HepG2 (cell line): ENCODE data around the gene CD300A. TPM values are rescaled to one million over a fixed set of nuclear protein-coding genes. Genes with fewer than 3 reads are reported as not detected.

ENCODE experiments used
- ARHGAP35 ChIP-seq: sonication (generic); formaldehyde crosslinking; IDR thresholded peaks from 2 replicates; pipeline ENCODE4 v1.9.0; 2022; ENCODE audit warnings: mild to moderate bottlenecking, inconsistent platforms, moderate library complexity, missing genetic modification reagents, borderline replicate concordance
- MTF1 ChIP-seq: sonication (generic); formaldehyde crosslinking; IDR thresholded peaks from 2 replicates; pipeline ENCODE4 v1.5.0; 2020; ENCODE audit warnings: missing genetic modification reagents
- SALL2 ChIP-seq: sonication (generic); formaldehyde crosslinking; IDR thresholded peaks from 2 replicates; pipeline ENCODE4 v1.8.1; 2023; ENCODE audit warnings: mild to moderate bottlenecking, missing genetic modification reagents, inconsistent platforms
- SCMH1 ChIP-seq: sonication (generic); formaldehyde crosslinking; IDR thresholded peaks from 2 replicates; pipeline ENCODE4 v1.9.0; 2021; ENCODE audit warnings: missing genetic modification reagents, mild to moderate bottlenecking, borderline replicate concordance
- SOX13 ChIP-seq, 3 experiments: fragments of 450-650 bp in 1 of 3; sonication (generic) in 1 of 3; formaldehyde crosslinking in 1 of 3; IDR thresholded peaks in 2 of 3; conservative IDR thresholded peaks in 1 of 3; 2 replicates each; pipeline versions ENCODE4 v1.5.0 to v1.6.1; 2016 to 2020; ENCODE audit warnings: antibody characterized with exemption in 1 of 3, mild to moderate bottlenecking in 1 of 3, missing compliant biosample characterization in 1 of 3, missing genetic modification reagents in 1 of 3, moderate library complexity in 1 of 3
- ZBTB38 ChIP-seq: sonication (generic); formaldehyde crosslinking; IDR thresholded peaks from 2 replicates; pipeline ENCODE4 v1.5.1; 2020; ENCODE audit warnings: mild to moderate bottlenecking, missing genetic modification reagents
- ZFP36L2 ChIP-seq: sonication (generic); formaldehyde crosslinking; IDR thresholded peaks from 2 replicates; pipeline ENCODE4 v1.4.0; 2020; ENCODE audit warnings: missing genetic modification reagents
- ZNF10 ChIP-seq: sonication (generic); formaldehyde crosslinking; IDR thresholded peaks from 2 replicates; pipeline ENCODE4 v1.4.0; 2020; ENCODE audit warnings: mild to moderate bottlenecking, low read depth, missing genetic modification reagents, borderline replicate concordance
- ZNF143 ChIP-seq: sonication (generic); formaldehyde crosslinking; IDR thresholded peaks from 2 replicates; pipeline ENCODE4 v1.4.0; 2020; ENCODE audit warnings: missing genetic modification reagents
- ZNF17 ChIP-seq: sonication (generic); formaldehyde crosslinking; IDR thresholded peaks from 2 replicates; pipeline ENCODE4 v1.5.0; 2020; ENCODE audit warnings: mild to moderate bottlenecking, missing genetic modification reagents
- ZNF33B ChIP-seq: sonication (generic); formaldehyde crosslinking; IDR thresholded peaks from 2 replicates; pipeline ENCODE4 v1.5.1; 2020; ENCODE audit warnings: mild to moderate bottlenecking, missing genetic modification reagents
- ZNF556 ChIP-seq: sonication (generic); formaldehyde crosslinking; IDR thresholded peaks from 2 replicates; pipeline ENCODE4 v1.4.0; 2020; ENCODE audit warnings: mild to moderate bottlenecking, missing genetic modification reagents, borderline replicate concordance
- ZNF674 ChIP-seq: sonication (generic); formaldehyde crosslinking; IDR thresholded peaks from 2 replicates; pipeline ENCODE4 v1.5.0; 2020; ENCODE audit warnings: low read depth, mild to moderate bottlenecking, missing genetic modification reagents
- ZNF816 ChIP-seq: sonication (generic); formaldehyde crosslinking; IDR thresholded peaks from 2 replicates; pipeline ENCODE4 v1.8.0; 2022; ENCODE audit warnings: missing genetic modification reagents, mild to moderate bottlenecking, borderline replicate concordance
- polyA plus RNA-seq, 8 experiments: library from polyadenylated mRNA; depleted of rRNA in 3 of 8; stranded (reverse) in 7 of 8; unstranded in 1 of 8; fragments of >200 nt; fragmentation: Illumina TruSeq in 4 of 8; extraction: Trizol in 4 of 8; gene quantifications; 2 replicates each; pipeline versions ENCODE4 v1.2.1 to v1.2.3, GENCODE V29; 2011 to 2016; ENCODE audit warnings: low read depth in 4 of 8, missing spikeins in 1 of 8, mixed read lengths in 1 of 8; ENCODE audit not compliant: insufficient read depth in 1 of 8
- total RNA-seq, 5 experiments: library from RNA; depleted of rRNA; stranded (reverse); fragments of >200 nt; fragmentation: Illumina TruSeq; extraction: Trizol; gene quantifications; 2 replicates each; pipeline ENCODE4 v1.2.3, GENCODE V29; 2016; ENCODE audit warnings: low read depth in 1 of 5
- TF ChIP-seq, protein P1 (sequence below): IDR thresholded peaks from 2 replicates; pipeline ENCODE4 v1.6.1; 2012; ENCODE audit warnings: low read depth, low read length, improper control_type of control experiment
- TF ChIP-seq, protein P2 (sequence below): sonication (generic); formaldehyde crosslinking; IDR thresholded peaks from 2 replicates; pipeline ENCODE4 v1.4.0; 2020; ENCODE audit warnings: missing genetic modification reagents
- TF ChIP-seq, protein P3 (sequence below): sonication (generic); formaldehyde crosslinking; IDR thresholded peaks from 2 replicates; pipeline ENCODE4 v1.8.1; 2023; ENCODE audit warnings: mild to moderate bottlenecking, inconsistent platforms, moderate library complexity, missing genetic modification reagents, borderline replicate concordance
- TF ChIP-seq, protein P4 (sequence below): sonication (generic); formaldehyde crosslinking; IDR thresholded peaks from 2 replicates; pipeline ENCODE4 v1.4.0; 2020; ENCODE audit warnings: missing genetic modification reagents
- TF ChIP-seq, protein P5 (sequence below): fragments of 450-650 bp; IDR thresholded peaks from 2 replicates; pipeline ENCODE4 v1.6.1; 2017; ENCODE audit warnings: mild to moderate bottlenecking

The CD300A gene
- total and polyA plus RNA-seq, 2 of the 13 experiments (the other 11 are each of a cell fraction or from before 2014, with no cell fraction given), result not detected

DNA sequence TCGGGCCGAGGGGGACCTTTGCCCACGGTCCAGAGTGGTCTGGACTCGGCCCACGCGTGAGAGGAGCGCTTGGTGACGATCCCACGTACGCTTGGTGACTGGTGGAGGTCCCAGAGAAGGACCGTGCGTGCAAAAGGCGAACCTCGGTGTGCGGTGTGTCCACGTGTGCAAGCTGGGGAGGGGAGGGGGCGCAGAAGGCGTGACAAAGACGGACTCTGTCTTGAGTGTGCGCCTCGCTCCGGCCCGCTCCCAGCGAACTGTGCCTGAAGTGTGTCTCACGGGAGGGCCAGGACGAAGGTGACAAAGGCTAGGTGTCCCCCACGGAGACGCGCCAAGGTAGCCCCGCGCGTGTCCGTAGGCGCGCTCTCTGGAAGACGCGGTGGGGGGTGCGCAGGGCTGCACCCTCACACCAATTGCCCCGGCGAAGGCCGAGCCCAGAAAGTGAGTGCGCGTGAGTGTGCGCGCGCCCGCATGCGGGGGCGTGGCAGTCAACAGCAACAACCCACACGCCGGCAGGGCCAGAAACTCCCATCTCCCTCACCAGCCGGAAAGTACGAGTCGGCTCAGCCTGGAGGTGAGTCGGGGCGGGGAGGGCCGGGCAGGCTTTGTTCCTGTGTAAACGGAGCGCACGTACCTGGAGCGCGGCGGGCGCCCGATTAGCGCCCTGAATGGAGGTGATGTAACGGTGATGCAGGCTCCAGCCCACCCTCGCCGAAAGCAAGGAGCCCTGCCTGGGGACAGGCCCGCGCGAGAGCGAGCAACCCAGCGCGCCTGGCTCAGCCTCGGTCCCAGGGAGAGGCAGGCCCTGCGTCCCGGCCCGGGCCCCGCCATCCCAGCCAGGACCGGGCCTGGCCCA is 34.6 kb upstream of the CD300A start, which contains the start of gene GPRC5C (continued):
- peak; percentile 93; the same call in 1 of the 2 replicates for TF ChIP-seq ZNF674
- TF ChIP-seq ZNF33B (CRISPR knock-in tag), result no peak
- no peak for TF ChIP-seq SCMH1
- no peak; the same call in 1 of the 2 replicates for TF ChIP-seq ZBTB38 (CRISPR knock-in tag)
- no peak; the same call in 1 of the 2 replicates for TF ChIP-seq SALL2 (CRISPR knock-in tag)
- TF ChIP-seq, protein P1, sequence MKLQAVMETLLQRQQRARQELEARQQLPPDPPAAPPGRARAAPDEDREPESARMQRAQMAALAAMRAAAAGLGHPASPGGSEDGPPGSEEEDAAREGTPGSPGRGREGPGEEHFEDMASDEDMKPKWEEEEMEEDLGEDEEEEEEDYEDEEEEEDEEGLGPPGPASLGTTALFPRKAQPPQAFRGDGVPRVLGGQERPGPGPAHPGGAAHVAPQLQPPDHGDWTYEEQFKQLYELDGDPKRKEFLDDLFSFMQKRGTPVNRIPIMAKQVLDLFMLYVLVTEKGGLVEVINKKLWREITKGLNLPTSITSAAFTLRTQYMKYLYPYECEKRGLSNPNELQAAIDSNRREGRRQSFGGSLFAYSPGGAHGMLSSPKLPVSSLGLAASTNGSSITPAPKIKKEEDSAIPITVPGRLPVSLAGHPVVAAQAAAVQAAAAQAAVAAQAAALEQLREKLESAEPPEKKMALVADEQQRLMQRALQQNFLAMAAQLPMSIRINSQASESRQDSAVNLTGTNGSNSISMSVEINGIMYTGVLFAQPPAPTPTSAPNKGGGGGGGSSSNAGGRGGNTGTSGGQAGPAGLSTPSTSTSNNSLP, result no peak
- TF ChIP-seq ZNF816, result no peak
- peak; percentile 30; the same call in 1 of the 2 replicates for TF ChIP-seq ZNF17 (CRISPR knock-in tag)
- TF ChIP-seq MTF1 (CRISPR knock-in tag), result peak; percentile 9
- peak; percentile 57; the same call in 1 of the 2 replicates for TF ChIP-seq SOX13 (IDR thresholded peaks at IDR 0.05)
- peak in 1 of 2 experiments; percentile 73; a peak in 3 of 4 replicates for TF ChIP-seq SOX13 (CRISPR knock-in tag; conservative IDR thresholded peaks at IDR 0.05 in 1 of 2, IDR thresholded peaks at IDR 0.05 in 1 of 2)
- TF ChIP-seq ZNF10 (CRISPR knock-in tag), result no peak
- TF ChIP-seq, protein P2, sequence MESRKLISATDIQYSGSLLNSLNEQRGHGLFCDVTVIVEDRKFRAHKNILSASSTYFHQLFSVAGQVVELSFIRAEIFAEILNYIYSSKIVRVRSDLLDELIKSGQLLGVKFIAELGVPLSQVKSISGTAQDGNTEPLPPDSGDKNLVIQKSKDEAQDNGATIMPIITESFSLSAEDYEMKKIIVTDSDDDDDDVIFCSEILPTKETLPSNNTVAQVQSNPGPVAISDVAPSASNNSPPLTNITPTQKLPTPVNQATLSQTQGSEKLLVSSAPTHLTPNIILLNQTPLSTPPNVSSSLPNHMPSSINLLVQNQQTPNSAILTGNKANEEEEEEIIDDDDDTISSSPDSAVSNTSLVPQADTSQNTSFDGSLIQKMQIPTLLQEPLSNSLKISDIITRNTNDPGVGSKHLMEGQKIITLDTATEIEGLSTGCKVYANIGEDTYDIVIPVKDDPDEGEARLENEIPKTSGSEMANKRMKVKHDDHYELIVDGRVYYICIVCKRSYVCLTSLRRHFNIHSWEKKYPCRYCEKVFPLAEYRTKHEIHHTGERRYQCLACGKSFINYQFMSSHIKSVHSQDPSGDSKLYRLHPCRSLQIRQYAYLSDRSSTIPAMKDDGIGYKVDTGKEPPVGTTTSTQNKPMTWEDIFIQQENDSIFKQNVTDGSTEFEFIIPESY (CRISPR knock-in tag), result no peak
- TF ChIP-seq, protein P3, sequence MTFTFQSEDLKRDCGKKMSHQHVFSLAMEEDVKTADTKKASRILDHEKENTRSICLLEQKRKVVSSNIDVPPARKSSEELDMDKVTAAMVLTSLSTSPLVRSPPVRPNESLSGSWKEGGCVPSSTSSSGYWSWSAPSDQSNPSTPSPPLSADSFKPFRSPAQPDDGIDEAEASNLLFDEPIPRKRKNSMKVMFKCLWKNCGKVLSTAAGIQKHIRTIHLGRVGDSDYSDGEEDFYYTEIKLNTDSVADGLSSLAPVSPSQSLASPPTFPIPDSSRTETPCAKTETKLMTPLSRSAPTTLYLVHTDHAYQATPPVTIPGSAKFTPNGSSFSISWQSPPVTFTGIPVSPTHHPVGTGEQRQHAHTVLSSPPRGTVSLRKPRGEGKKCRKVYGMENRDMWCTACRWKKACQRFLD (CRISPR knock-in tag), result 0 out of 2 replicates have a peak, but pooled peaks have one; percentile 41
- peak; percentile 84; the same call in 1 of the 2 replicates for TF ChIP-seq ARHGAP35 (CRISPR knock-in tag)
- TF ChIP-seq ZNF556, result 0 out of 2 replicates have a peak, but pooled peaks have one; percentile 8
- TF ChIP-seq ZFP36L2, result no peak
- TF ChIP-seq, protein P4, sequence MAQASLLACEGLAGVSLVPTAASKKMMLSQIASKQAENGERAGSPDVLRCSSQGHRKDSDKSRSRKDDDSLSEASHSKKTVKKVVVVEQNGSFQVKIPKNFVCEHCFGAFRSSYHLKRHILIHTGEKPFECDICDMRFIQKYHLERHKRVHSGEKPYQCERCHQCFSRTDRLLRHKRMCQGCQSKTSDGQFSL, result peak; percentile 99
- TF ChIP-seq, protein P5, sequence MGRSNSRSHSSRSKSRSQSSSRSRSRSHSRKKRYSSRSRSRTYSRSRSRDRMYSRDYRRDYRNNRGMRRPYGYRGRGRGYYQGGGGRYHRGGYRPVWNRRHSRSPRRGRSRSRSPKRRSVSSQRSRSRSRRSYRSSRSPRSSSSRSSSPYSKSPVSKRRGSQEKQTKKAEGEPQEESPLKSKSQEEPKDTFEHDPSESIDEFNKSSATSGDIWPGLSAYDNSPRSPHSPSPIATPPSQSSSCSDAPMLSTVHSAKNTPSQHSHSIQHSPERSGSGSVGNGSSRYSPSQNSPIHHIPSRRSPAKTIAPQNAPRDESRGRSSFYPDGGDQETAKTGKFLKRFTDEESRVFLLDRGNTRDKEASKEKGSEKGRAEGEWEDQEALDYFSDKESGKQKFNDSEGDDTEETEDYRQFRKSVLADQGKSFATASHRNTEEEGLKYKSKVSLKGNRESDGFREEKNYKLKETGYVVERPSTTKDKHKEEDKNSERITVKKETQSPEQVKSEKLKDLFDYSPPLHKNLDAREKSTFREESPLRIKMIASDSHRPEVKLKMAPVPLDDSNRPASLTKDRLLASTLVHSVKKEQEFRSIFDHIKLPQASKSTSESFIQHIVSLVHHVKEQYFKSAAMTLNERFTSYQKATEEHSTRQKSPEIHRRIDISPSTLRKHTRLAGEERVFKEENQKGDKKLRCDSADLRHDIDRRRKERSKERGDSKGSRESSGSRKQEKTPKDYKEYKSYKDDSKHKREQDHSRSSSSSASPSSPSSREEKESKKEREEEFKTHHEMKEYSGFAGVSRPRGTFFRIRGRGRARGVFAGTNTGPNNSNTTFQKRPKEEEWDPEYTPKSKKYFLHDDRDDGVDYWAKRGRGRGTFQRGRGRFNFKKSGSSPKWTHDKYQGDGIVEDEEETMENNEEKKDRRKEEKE, result no peak
- TF ChIP-seq ZNF143 (CRISPR knock-in tag), result no peak; the same call in 1 of the 2 replicates
